ENCODE data around the gene PANX1.

The PANX1 gene

DNA sequence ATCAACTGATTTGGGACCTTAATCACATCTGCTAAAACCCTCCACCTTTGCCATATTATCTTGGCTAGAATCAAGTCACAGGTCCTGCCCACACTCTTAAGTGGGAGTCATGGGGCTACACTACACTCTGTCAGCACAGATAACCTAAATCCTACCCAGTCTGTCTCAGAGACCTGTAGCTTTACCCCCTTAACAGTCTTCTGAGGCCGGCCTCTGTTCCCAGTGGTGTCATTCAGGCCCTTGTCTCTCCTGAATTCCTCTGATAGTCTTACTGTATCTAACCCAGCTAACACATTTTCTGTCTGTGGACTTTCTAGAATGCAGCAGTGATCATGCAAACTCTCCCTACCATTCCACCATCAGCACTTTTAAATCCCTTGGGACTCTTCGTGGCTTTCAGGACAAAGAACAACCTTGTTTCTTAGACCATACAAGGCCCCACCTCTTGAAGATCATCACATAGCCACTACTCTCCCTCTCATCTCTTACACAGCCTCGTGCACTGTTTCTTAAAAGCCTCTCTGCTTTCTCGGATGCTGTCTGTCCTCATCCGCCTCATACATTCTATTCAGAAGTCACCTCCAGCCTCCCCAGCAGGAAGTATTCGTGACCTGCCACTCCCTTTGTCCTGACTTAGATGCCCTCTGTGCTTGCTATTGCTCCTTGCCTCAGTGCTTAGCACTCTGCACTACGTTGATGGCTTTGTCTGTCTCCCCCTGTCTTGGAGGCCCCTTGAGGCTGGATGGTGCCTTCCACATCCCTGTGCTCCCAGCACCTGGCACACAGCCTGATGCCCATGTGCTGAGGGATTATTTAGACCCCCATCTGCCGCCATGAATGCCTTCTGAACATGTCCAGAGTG lies 57.9 kb downstream of the PANX1 start:
- no peak for DNase-seq

DNA sequence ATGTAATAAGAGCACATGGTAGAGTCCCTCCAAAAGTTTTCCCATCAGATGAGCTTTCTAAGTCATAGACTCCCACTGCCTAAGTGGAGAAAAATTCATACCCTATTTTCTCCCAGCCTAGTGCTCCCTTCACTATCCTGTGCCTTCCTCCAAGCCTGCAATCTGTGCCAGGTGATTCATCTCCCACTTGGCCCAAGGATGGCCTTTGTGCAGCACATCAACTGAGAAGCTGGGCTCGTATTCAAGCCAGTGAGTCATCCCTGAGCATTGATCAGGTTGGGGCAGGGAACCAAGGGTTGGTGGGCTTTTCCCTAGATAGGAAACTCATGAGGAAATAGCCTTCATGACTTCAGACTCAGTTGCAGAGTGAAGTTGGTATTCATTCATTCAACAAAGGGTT lies 64.6 kb downstream of the PANX1 start:
- DNase-seq: no peak

DNA sequence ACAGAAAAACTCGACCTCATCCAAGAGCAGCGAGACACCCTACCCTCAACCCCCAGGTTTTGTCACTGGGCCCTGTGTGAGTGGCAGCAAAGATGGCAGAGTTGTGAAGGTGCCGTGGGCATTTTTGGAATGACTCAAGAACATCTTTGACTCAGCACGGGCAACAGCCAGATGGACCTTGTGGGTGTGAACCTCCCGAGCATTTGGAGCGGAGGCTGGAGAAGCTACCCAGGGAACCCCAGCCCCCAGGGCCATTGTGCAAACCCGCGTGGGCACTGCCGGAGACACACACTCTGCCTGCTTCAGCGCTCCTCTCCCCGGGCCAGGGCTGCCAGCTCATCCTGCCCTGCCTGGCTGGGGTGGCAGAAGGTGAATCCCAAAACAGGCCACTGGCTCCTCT lies 66.1 kb downstream of the PANX1 start:
- no peak for DNase-seq

DNA sequence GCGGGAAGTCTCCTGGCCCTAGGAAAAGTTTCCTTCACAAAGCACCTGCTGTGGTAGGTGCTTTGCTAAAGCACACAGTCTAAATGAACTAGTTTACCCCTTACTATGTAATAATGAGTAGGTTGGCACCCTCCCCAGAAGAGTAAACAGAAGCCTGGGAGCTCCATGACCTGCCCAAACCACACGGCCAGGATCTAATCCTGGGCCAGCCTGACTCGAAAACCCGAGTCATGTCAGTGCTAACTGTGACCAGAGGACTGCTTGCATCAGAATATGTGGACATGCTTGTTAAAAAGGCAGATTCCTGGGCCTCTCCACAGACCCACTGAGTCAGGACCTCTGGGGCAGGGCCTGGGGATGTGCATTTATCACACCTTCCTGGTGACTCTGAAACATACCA lies 67.7 kb downstream of the PANX1 start:
- DNase-seq: no peak

DNA sequence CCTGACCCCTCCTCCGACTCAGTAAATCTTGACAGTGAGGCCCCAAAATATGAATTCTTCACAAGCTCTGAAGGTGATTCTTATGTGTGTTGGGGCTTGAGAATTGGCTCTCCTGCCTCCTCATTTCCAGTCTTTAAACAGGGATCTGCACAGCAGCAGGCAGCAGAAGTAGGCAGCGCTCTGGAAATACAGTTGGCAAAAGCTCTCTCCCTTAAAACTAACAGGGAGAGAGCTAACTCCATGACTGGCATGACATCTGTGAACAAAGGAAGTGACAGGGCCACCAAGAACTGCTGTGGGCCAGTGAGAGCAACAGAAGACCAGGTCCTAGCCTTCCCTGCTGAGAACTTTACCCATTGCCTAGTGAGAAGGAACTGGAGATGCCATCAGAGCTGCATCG lies 70.1 kb downstream of the PANX1 start:
- DNase-seq: peak; percentile 8

DNA sequence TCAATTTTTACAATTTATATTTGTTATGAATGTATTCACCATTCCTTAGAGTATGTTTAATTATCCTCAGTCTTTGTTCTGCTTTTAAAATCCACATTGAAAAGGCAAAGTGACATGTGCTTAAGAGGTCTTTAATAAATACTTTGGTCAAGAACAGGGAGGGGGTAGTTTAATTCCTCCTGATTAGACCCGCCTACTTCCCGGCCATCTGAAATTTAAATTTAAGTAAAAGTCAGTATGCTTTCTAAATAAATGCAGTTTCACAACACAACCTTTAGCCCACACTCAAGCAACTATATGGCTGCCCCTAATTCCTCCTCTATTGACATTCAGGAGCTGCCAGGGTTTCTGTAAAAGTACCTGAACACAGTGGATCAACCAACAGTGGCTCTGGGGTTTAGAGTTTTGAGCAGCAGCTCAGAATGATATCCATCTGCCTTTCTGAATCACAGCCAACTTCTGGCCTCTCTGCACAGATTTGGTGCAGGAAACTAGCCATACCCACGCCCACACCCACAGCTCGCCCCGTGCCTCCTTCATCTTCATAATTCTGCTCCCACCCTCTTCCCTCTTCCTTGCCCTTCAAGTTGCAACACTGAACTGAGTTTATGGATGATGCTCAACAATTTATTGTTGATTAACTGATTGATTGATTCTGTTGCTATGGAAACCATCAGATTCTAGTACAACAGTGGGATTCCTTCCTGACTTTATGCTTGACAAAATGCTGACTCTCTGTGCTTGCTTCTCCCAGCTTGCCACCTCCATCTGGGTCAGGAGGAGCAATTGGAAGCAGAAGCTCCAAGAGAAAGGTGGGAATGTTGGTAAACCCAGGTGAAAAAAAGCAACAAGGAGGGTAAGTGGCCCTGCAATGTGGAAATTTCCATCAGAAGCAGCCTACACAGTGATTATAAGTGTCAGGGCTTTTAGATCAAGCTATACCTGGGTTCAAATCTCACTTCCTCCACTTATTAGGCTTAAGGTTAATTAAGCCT lies 70.8 kb downstream of the PANX1 start:
- peak; percentile 18 for DNase-seq

DNA sequence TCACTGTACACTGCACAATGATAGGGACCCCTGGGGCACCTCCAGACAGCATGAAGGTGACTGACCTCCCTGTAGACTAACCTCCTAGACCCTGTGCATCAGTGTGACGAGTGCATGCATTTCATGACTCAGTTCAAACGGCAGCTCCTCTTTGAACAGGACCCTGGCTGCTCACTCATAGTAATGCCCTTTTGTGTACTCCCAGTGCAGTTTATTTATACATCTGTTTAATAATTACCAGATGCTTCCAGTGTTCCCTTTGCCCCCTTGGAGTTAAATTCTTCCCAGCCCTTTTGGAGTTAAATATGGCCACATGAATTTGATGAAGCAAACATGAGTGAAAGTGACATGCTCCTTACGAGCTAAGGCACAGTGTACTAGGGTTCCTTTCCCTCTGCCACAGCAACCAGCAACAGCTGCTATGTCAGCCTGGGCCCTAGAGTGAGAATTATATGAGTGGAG lies 72.4 kb downstream of the PANX1 start:
- DNase-seq: peak; percentile 97

DNA sequence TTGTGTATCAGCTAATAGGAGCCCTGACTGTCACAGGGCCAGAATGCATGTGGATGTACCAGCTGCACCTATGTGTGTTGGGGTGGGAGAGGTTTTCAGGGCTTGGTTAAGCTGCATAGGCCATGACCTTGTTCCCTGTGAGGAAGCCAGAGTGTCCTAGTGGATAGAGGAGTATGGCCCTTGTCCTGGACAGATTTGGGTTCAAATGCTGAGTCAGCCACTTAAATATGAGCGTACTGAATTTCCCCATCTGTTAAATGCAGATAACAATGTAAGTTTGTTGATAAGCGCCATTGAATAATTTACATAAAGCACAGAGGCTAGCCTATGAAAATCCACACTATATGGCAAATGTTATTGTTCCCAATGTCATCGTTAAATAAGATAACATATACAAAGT lies 74.4 kb downstream of the PANX1 start:
- no peak for DNase-seq

DNA sequence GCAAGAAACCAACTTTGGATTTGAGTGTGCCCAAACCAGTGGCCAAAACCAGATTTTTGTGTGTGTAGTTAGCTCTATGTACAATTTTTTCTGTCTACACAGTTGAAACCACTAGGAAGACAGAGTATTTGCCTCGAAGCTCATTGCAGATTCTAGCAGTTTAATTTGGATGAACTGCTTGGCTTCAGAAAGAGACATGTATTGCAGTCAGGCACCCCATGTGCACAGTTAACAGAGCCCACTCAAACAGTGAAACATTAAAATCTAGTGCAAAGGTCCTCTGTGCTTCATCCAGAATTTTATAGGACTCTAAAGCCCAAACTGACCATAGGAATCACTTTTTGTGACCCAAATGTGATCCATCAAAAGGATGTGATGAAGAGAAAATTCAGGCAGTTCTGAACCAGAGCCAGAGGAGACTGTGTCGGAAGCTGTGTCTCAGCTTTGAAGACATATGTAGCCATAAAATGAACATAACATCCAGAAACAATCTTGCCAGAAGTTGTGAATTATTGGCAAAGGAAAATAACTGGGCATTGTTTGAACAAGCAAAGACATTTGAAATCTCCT lies 82.7 kb downstream of the PANX1 start:
- no peak for DNase-seq

DNA sequence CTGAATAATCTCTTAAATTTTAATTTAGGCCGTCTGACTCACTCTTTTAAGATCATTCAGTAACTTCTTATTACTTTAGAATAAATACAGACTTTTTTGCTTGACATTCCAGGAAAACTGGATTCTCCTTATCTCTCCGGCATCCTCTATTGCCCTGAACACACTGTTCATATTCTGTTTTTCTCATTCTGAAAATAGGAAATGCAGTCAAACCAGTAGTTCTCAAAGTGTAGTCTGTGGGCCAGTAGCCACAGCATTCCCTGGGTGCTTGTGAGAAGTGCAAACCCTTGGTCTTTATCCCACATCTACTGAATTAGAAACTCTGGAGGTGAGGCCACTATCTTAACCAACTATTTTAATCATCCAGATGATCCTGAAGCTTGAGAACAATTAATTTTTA lies 84.3 kb downstream of the PANX1 start:
- DNase-seq: no peak

DNA sequence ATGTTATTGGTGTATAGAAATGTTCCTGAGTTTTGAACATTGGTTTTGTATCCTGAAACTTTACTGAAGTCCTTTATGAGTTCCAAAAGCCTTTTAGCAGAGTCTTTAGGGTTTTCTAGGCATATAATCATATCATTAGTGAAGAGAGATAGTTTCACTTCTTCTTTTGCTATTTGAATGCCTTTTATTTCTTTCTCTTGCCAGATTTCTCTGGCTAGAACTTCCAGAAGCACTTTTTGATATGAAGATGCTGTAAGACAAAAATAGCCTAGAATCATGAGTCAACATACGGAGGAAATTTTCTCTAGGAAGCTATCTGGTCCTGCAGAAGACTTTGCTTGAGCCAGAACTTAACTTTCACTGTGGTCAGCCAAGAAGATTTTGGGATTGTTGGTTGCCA lies 89.1 kb downstream of the PANX1 start:
- DNase-seq: no peak

DNA sequence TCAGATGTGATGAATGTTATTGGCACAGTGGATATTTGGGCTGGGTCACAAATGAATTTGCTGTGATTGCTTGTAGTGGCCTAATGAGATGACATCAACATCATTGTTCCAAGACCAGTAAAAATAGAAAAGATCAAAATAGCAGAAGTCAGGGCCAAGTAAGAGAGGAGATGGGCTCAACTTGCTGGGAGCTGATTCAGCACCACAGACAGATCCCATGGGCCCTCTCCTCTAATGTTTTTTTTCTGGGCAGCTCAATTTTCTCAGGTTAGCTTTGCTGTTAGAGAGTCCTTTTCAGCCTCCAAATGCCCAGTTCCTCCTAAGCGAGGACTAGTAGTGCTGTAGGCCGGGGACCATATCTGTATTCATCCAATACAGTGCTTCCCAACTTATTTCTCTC lies 89.7 kb downstream of the PANX1 start:
- no peak for DNase-seq

DNA sequence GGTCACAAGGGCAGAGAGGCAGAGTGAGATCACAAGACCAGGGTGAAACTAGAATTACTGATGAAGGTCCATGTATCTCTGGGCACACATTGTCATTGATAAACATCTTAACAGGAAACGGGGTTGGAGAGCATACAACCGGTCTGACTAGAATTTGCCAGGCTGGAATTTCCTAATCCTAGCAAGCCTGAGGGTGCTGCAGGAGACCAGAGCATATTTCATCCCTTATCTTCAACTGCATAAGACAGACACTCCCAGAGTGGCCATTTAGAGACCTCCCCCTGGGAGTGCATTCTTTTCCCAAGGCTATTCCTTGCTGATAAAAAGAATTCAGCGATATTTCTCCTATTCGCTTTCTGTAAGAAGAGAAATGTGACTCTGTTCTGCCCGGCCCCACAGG lies 91.1 kb downstream of the PANX1 start:
- no peak for DNase-seq

DNA sequence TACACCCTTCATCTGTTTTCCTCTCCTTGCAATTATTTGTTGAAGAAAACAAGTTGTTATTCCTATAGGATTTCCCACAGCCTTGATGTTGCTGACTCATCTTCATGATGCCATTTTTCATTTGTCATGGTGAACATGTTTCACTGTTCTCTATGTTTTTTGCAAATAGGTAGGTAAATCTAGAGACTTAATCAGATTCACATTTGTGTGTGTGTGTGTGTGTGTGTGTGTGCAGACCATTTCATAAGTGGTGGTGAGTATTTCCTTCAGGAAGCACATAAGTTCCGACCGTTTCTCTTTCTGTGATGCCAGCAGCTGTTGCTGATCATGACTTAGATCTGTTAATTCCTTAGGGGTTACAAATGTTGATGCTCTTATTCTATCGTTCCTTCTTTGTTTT lies 95.4 kb downstream of the PANX1 start:
- no peak for DNase-seq

Data from eye (tissue), 1 donor.